Measurements from ENCODE around the gene LSS. TPM values are rescaled to one million over a fixed set of nuclear protein-coding genes. Genes with fewer than 3 reads are reported as not detected.

LSS gene
- total RNA-seq, 1 experiment from 2014 or later: 101 TPM

DNA sequence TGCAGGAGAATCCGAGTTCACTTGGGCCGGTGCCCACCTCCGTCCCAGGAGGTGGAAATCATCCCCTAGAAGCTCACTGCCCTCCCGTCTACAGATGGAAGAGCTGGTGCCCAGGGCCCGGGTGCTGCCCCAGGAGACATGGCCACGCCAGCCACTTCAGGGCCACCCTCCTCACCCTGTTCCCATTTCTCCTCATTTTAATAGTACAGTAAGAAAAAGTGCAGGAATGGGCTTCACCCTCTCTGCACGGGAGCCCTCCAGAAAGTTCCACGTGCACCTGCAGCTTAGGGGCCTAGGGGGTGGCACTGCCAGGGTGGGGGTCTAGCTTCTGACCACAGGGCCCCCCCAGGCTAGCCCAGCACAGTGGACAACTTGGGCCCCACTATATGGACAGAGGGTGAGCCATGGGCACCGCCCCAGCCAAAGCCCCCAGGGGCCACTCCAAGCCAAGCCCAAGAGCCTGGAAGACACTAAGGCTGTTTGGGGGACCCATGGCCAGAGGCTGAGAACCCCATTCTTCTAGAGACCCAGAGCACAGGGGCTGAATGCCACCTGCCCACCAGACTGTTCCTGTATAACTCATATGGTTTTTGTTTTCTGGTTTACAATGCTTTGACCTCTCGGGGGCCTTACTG, 69.8 kb downstream of the LSS start:
- H3K27ac Mint-ChIP-seq: no peak overlapping the region
- CTCF ChIA-PET: interaction anchor here (1.2 to 1.4 kb wide), 2 partner anchors 8 to 15 kb away, joined by 4 read pairs; no protein-coding TSS in a partner anchor

DNA sequence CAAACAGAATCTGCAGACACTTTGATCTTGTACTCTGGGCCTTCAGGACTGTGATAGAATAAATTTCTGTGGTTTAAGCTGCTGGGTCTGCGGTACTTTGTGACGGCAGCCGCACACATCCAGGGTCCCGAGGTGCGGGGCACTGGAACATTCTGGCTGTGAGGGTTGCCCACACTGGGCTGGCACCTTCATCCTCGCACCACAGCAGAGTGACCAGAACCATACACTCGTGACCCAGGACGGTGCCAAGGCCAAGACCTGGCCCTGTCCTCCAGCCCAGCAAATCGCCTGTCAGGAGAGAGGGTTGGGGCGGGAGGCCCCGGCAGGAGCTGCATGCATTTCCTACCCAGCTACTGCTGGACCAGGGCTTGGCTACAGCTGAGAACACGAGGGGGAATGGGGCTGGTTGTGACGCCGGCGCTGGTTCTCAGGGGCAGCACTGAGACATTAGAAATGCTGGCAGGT, 70.6 kb downstream of the LSS start:
- ChIA-PET CTCF (interaction anchor here (1.2 to 1.4 kb wide), 2 partner anchors 8 to 15 kb away, joined by 4 read pairs; no protein-coding TSS in a partner anchor), POLR2A (no interaction called here)
- Mint-ChIP-seq H3K4me3 (no peak overlapping the region), H3K9me3 (0 out of 2 replicates have a peak, but pooled peaks cover 3% of the 10 kb centered on the region), H3K36me3 (peaks cover 11% of the 10 kb centered on the region), H3K27ac (no peak overlapping the region; the same call in 1 of the 2 replicates), H3K4me1 (no peaks in the 10 kb centered on the region), H3K27me3 (ENCODE audit: low read depth) (no peaks in the 10 kb centered on the region)
- ATAC-seq: no peak
- DNase-seq (ENCODE audit: low spot score): no peak
- TF ChIP-seq NR3C1 (CRISPR knock-in tag; conservative IDR thresholded peaks at IDR 0.05; ENCODE audit: low read depth) (no peak), GABPB1 (CRISPR knock-in tag; IDR thresholded peaks at IDR 0.05) (no peak), KAT7 (CRISPR knock-in tag; IDR thresholded peaks at IDR 0.05; ENCODE audit: borderline replicate concordance) (no peak), IRF2 (CRISPR knock-in tag; IDR thresholded peaks at IDR 0.05; ENCODE audit: borderline replicate concordance, low read depth) (no peak), E2F4 (CRISPR knock-in tag; IDR thresholded peaks at IDR 0.05; ENCODE audit: borderline replicate concordance, low read depth) (no peak), CTCF (IDR thresholded peaks at IDR 0.05) (no peak), ATF6 (CRISPR knock-in tag; IDR thresholded peaks at IDR 0.05) (no peak)
- TF ChIP-seq, protein P1, sequence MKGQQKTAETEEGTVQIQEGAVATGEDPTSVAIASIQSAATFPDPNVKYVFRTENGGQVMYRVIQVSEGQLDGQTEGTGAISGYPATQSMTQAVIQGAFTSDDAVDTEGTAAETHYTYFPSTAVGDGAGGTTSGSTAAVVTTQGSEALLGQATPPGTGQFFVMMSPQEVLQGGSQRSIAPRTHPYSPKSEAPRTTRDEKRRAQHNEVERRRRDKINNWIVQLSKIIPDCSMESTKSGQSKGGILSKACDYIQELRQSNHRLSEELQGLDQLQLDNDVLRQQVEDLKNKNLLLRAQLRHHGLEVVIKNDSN (CRISPR knock-in tag; IDR thresholded peaks at IDR 0.05): no peak

More for the DNA sequence above, 69.8 kb downstream of the LSS start:
- ATAC-seq (no peak), DNase-seq (ENCODE audit: low spot score) (no peak)
- H3K4me3 Mint-ChIP-seq: no peak overlapping the region
- no peaks in the 10 kb centered on the region for H3K4me1 Mint-ChIP-seq
- H3K36me3 Mint-ChIP-seq: peaks cover 18% of the 10 kb centered on the region
- no peak for TF ChIP-seq ATF1 (CRISPR knock-in tag; IDR thresholded peaks at IDR 0.05)
- TF ChIP-seq, protein P2, sequence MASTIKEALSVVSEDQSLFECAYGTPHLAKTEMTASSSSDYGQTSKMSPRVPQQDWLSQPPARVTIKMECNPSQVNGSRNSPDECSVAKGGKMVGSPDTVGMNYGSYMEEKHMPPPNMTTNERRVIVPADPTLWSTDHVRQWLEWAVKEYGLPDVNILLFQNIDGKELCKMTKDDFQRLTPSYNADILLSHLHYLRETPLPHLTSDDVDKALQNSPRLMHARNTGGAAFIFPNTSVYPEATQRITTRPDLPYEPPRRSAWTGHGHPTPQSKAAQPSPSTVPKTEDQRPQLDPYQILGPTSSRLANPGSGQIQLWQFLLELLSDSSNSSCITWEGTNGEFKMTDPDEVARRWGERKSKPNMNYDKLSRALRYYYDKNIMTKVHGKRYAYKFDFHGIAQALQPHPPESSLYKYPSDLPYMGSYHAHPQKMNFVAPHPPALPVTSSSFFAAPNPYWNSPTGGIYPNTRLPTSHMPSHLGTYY (CRISPR knock-in tag; IDR thresholded peaks at IDR 0.05): no peak
- TF ChIP-seq JUN (CRISPR knock-in tag; IDR thresholded peaks at IDR 0.05): no peak
- TF ChIP-seq ATF2 (CRISPR knock-in tag; IDR thresholded peaks at IDR 0.05; ENCODE audit: borderline replicate concordance, low read depth): no peak
- no peak for TF ChIP-seq ZNF138 (CRISPR knock-in tag; conservative IDR thresholded peaks at IDR 0.05)
- TF ChIP-seq ZNF425 (CRISPR knock-in tag; conservative IDR thresholded peaks at IDR 0.05): no peak
- no peak for TF ChIP-seq NR2C2 (CRISPR knock-in tag; IDR thresholded peaks at IDR 0.05)
- no peak for TF ChIP-seq FOXJ3 (CRISPR knock-in tag; IDR thresholded peaks at IDR 0.05; ENCODE audit: borderline replicate concordance)
- no peak for TF ChIP-seq ZNF396 (CRISPR knock-in tag; IDR thresholded peaks at IDR 0.05; ENCODE audit: borderline replicate concordance)
- no peak for TF ChIP-seq SOX15 (CRISPR knock-in tag; IDR thresholded peaks at IDR 0.05)
- TF ChIP-seq, protein P3, sequence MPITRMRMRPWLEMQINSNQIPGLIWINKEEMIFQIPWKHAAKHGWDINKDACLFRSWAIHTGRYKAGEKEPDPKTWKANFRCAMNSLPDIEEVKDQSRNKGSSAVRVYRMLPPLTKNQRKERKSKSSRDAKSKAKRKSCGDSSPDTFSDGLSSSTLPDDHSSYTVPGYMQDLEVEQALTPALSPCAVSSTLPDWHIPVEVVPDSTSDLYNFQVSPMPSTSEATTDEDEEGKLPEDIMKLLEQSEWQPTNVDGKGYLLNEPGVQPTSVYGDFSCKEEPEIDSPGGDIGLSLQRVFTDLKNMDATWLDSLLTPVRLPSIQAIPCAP (CRISPR knock-in tag; IDR thresholded peaks at IDR 0.05): no peak
- POLR2A ChIA-PET: interaction anchor here (0.6 kb wide), 1 partner anchor 40 kb away, joined by 5 read pairs; no protein-coding TSS in a partner anchor
- H3K9me3 Mint-ChIP-seq: peaks cover 7% of the 10 kb centered on the region; the same call in 1 of the 2 replicates
- no peaks in the 10 kb centered on the region for H3K27me3 Mint-ChIP-seq (ENCODE audit: low read depth)

Measured in WTC11 (cell line).